Testis (tissue), 3 donors: ENCODE measurements around the gene PAF1. TPM values are rescaled to one million over a fixed set of nuclear protein-coding genes. Genes with fewer than 3 reads are reported as not detected.

Experiments used
- DNase-seq: peaks from one replicate; pipeline ENCODE4 v3.0.0-alpha.2; 2019
- H3K27ac ChIP-seq, 2 donors: fragments of 200-600 bp; sonication (generic); one replicate each; pipeline ENCODE4 v1.5.1; 2019
- H3K27me3 ChIP-seq: fragments of 200-600 bp; sonication (generic); one replicate; pipeline ENCODE4 v1.5.1; 2019
- H3K36me3 ChIP-seq: fragments of 200-600 bp; sonication (generic); one replicate; pipeline ENCODE4 v1.5.1; 2017; ENCODE audit warnings: low read depth; ENCODE audit errors: missing control alignments
- H3K4me1 ChIP-seq: fragments of 200-600 bp; sonication (generic); one replicate; pipeline ENCODE4 v1.5.1; 2019
- H3K4me3 ChIP-seq, 2 donors: fragments of 200-600 bp; sonication (generic); one replicate each; pipeline ENCODE4 v1.5.1; 2017 to 2019
- H3K9me3 ChIP-seq: fragments of 200-600 bp; sonication (generic); one replicate; pipeline ENCODE4 v1.5.1; 2017
- CTCF ChIP-seq, 3 experiments: fragments of 450-650 bp in 2 of 3; fragments of 200-600 bp in 1 of 3; sonication (generic) in 1 of 3; IDR thresholded peaks; one replicate each; pipeline ENCODE4 v1.5.1; 2016 to 2019; ENCODE audit warnings: antibody characterized with exemption in 3 of 3, mild to moderate bottlenecking in 2 of 3, moderate library complexity in 1 of 3
- POLR2A ChIP-seq: fragments of 450-650 bp; IDR thresholded peaks from one replicate; pipeline ENCODE4 v1.6.1; 2017; ENCODE audit warnings: antibody characterized with exemption, mild to moderate bottlenecking, moderate library complexity
- WGBS, 2 donors: methylation state at CpG; one replicate each; pipeline ENCODE4 v1.1.5; 2018; 5-methylcytosine and 5-hydroxymethylcytosine counted together
- intact Hi-C: fragments of 100-400 bp; cut with DNase I; formaldehyde crosslinking; loops from one replicate; pipeline ENCODE4 v1.15.1; 2023; ENCODE audit warnings: low total_unique reads
- polyA plus RNA-seq: library from polyadenylated mRNA; stranded (reverse); fragments of 350-450 nt; fragmentation: Illumina TruSeq; extraction: RNeasy Lipid Tissue Mini Kit (QIAGEN cat#74804); gene quantifications from one replicate; pipeline ENCODE4 v1.2.3, GENCODE V29; 2014; ENCODE audit warnings: low read depth, low replicate concordance; ENCODE audit not compliant: insufficient read depth
- total RNA-seq, 2 donors: library from RNA; depleted of rRNA; stranded (reverse); fragments of >200 nt; gene quantifications; one replicate each; pipeline ENCODE4 v1.2.3, GENCODE V29; 2016

The PAF1 gene
- total and polyA plus RNA-seq, 3 donors from 2014 or later = 70.7 to 154 (median 74.6) TPM

DNA sequence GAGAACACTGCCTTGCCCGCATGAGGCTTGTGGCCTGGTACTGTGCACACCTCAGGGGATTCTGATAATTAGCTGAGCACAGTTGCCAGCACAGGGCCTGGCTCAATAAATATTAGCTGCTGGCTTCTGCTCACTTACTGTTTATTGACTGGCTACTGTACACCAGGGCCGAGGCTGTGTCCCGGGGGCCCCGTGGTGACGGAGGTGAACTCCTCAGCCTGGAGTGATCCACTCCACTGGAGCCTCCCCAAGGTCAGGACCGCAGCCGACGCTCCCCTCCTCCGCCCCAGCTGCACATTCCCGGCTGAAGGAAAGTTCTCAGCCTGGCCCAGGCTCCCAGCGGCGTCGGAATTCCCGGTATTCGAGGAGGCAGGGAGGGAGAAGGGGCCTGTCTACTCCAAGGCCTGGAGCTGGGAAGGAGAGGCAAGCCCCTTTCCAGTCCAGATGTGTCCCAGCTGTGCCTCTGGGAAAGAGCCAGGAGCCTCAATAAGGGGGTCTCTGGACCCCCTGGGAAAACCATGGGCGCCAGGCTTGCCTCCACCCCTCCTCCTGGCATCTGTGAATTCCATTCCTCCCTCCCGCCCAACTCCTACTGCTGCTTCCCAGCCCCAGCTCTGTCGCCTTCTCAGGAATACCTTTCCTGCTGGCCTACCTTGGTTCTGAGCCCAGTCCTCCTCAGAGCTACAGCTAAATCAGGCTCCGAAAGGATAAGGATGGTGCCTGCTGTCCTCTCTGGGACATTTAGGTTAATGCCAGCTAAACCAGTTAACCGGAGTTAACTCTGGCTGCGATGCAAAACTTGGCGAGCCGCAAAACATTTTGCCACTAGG, 37.6 kb upstream of the PAF1 start:
- no peaks in the 10 kb centered on the region for H3K36me3 ChIP-seq
- peak; percentile 80 for DNase-seq
- intact Hi-C loops = loop anchor here (10.0 kb wide), 1 partner anchor 106 kb away; the partner anchor contains the start of gene EID2B
- H3K27me3 ChIP-seq = no peaks in the 10 kb centered on the region
- 36 to 49% methylated on average over 11 to 23 of the region's 23 CpGs for WGBS, 2 donors
- H3K4me3 ChIP-seq = no peak overlapping the region
- H3K9me3 ChIP-seq = no peaks in the 10 kb centered on the region
- TF ChIP-seq CTCF (IDR thresholded peaks at IDR 0.05) (no peak), POLR2A (no peak)
- peaks cover 19% of the 10 kb centered on the region for H3K4me1 ChIP-seq
- H3K27ac ChIP-seq = peak overlapping the region; percentile 41 to 81

- H3K27ac ChIP-seq = peak overlapping the region in 1 of 2 donors; percentile 81
- H3K4me3 ChIP-seq = no peak overlapping the region
- WGBS, 2 donors = 93 to 95% methylated on average over 11 of the region's 11 CpGs
- no peak for TF ChIP-seq CTCF (IDR thresholded peaks at IDR 0.05)
- TF ChIP-seq POLR2A = no peak
- H3K27me3 ChIP-seq = no peaks in the 10 kb centered on the region
- no peaks in the 10 kb centered on the region for H3K36me3 ChIP-seq
- intact Hi-C loops = loop anchor here (10.0 kb wide), 1 partner anchor 107 kb away; the partner anchor contains the start of gene EID2B
- DNase-seq = no peak
- no peaks in the 10 kb centered on the region for H3K9me3 ChIP-seq
- H3K4me1 ChIP-seq = peaks cover 19% of the 10 kb centered on the region
These were observed 36.8 kb upstream of the PAF1 start for GRCh38 chr19:39427707-39428106.

DNA sequence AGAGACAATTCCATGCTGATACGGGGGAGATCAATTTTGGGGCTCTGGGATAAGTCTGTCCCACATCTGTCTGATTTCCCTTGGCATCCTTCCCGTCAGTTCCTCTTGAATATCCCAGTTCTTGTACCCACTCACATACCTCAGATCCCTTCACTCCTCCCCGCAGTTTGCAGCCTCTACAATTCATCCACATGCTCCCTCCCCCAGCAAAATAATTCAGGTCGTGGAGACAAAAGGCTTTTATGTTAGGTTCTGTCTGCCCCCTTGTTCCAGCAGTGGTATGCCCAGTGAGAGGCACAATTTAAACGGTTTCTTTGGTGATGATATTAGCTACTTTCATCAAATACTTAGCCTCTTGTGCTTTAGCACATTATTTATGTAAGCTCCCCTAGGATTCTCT, 35.3 kb upstream of the PAF1 start:
- H3K27me3 ChIP-seq = no peaks in the 10 kb centered on the region
- no peak for TF ChIP-seq CTCF (IDR thresholded peaks at IDR 0.05)
- no peak for TF ChIP-seq POLR2A
- intact Hi-C loops = loop anchor here (10.0 kb wide), 1 partner anchor 109 kb away; the partner anchor contains the start of gene EID2B
- peaks cover 19% of the 10 kb centered on the region for H3K4me1 ChIP-seq
- H3K27ac ChIP-seq = no peak overlapping the region
- WGBS, 2 donors = 58 to 59% methylated on average over 5 of the region's 5 CpGs
- no peak for DNase-seq
- H3K4me3 ChIP-seq = no peak overlapping the region
- no peaks in the 10 kb centered on the region for H3K36me3 ChIP-seq
- no peaks in the 10 kb centered on the region for H3K9me3 ChIP-seq

DNA sequence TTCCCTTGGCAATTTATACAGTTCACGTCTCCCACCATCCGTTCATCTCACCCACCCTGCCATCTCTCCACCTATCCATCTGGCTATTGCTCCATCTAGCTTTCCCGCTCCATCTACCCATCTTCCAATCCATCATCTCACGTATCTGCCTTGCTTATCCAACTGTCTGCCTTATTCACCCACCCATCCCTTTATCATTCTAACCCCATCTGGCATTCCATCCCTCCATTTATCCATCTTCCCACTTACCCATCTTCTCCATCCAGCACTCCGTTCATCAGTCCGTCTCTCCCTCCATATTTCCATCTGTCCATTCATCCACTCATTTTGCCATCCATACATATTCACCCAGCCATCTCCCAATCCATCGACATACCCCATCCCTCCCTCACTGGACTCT, 34.8 kb upstream of the PAF1 start:
- Histone ChIP-seq H3K27me3 (no peaks in the 10 kb centered on the region), H3K9me3 (no peaks in the 10 kb centered on the region), H3K36me3 (no peaks in the 10 kb centered on the region), H3K27ac (no peak overlapping the region), H3K4me3 (no peak overlapping the region), H3K4me1 (peaks cover 19% of the 10 kb centered on the region)
- TF ChIP-seq POLR2A (no peak), CTCF (IDR thresholded peaks at IDR 0.05) (no peak)
- intact Hi-C loops = loop anchor here (10.0 kb wide), 1 partner anchor 109 kb away; the partner anchor contains the start of gene EID2B
- 91 to 92% methylated on average over 7 of the region's 7 CpGs for WGBS, 2 donors
- no peak for DNase-seq
